Stomach smooth muscle (tissue), 2 donors: ENCODE data around the gene LMTK2.

Experiments
- H3K27ac ChIP-seq: one replicate; pipeline ENCODE4 v1.7.0; 2013; ENCODE audit warnings: mild to moderate bottlenecking, low read length, inconsistent platforms
- H3K27me3 ChIP-seq, 2 donors: one replicate each; pipeline ENCODE4 v1.7.0; 2013; ENCODE audit warnings: low read length in 2 of 2; ENCODE audit not compliant: insufficient read depth in 2 of 2, control insufficient read depth in 1 of 2
- H3K36me3 ChIP-seq, 2 donors: one replicate each; pipeline ENCODE4 v1.7.0; 2013; ENCODE audit warnings: low read length in 2 of 2; ENCODE audit not compliant: control insufficient read depth in 2 of 2, insufficient read depth in 2 of 2
- H3K4me1 ChIP-seq: one replicate; pipeline ENCODE4 v1.7.0; 2013; ENCODE audit warnings: low read length; ENCODE audit not compliant: control insufficient read depth, insufficient read depth
- H3K4me3 ChIP-seq, 2 donors: one replicate each; pipeline ENCODE4 v1.7.0; 2013; ENCODE audit warnings: low read length in 2 of 2
- H3K9ac ChIP-seq, 2 donors: one replicate each; pipeline ENCODE4 v1.7.0; 2013; ENCODE audit warnings: low read length in 2 of 2, mild to moderate bottlenecking in 1 of 2
- H3K9me3 ChIP-seq, 2 donors: one replicate each; pipeline ENCODE4 v1.7.0; 2013; ENCODE audit warnings: low read length in 2 of 2; ENCODE audit not compliant: control insufficient read depth in 2 of 2
- donor health status: healthy.
- donor health status: Pancreatic carcinoma.

Gene LMTK2

GRCh38 chr7:98251601-98252424 is 145.2 kb downstream of the LMTK2 start, which contains the start of gene TECPR1:
Gene TECPR1, minus strand, starts transcription at chr7:98252232. Its CDS starts 6,086 bp downstream, at chr7:98246146.
- Histone ChIP-seq H3K36me3 (peaks cover 0 to 2% of the 10 kb centered on the region in 2 donors), H3K27me3 (no peaks in the 10 kb centered on the region), H3K4me3 (peak within 1 kb of the TSS; percentile 89 to 97), H3K4me1 (peaks cover 23% of the 10 kb centered on the region), H3K27ac (peak within 1 kb of the TSS; percentile 67), H3K9ac (peak within 1 kb of the TSS; percentile 77 to 83), H3K9me3 (no peaks in the 10 kb centered on the region)

GRCh38 chr7:98252425-98253054 is 145.9 kb downstream of the LMTK2 start:
- H3K9me3 ChIP-seq = no peaks in the 10 kb centered on the region
- peak overlapping the region; percentile 89 to 97 for H3K4me3 ChIP-seq
- H3K27ac ChIP-seq = peak overlapping the region; percentile 67
- H3K9ac ChIP-seq = peak overlapping the region; percentile 70 to 75
- peaks cover under 1 to 2% of the 10 kb centered on the region in 2 donors for H3K36me3 ChIP-seq
- H3K4me1 ChIP-seq = peaks cover 23% of the 10 kb centered on the region
- no peaks in the 10 kb centered on the region for H3K27me3 ChIP-seq

- no peak overlapping the region for H3K27ac ChIP-seq
- no peak overlapping the region for H3K4me3 ChIP-seq
- peaks cover 20% of the 10 kb centered on the region for H3K4me1 ChIP-seq
- H3K27me3 ChIP-seq = no peaks in the 10 kb centered on the region
- no peaks in the 10 kb centered on the region for H3K9me3 ChIP-seq
- H3K9ac ChIP-seq = no peak overlapping the region
- H3K36me3 ChIP-seq = peaks cover 2 to 3% of the 10 kb centered on the region in 2 donors
Measured at GRCh38 chr7:98254516-98254915, 147.9 kb downstream of the LMTK2 start.

- H3K4me1 ChIP-seq = peaks cover 20% of the 10 kb centered on the region
- H3K27ac ChIP-seq = no peak overlapping the region
- H3K36me3 ChIP-seq = peaks cover 2 to 3% of the 10 kb centered on the region in 2 donors
Measured at GRCh38 chr7:98254951-98255610, 148.4 kb downstream of the LMTK2 start.

GRCh38 chr7:98256431-98256830 is 149.8 kb downstream of the LMTK2 start:
- Histone ChIP-seq H3K4me3 (no peak overlapping the region), H3K27ac (no peak overlapping the region), H3K27me3 (no peaks in the 10 kb centered on the region), H3K9ac (no peak overlapping the region), H3K9me3 (no peaks in the 10 kb centered on the region), H3K4me1 (peaks cover 12% of the 10 kb centered on the region), H3K36me3 (peaks cover 4 to 6% of the 10 kb centered on the region in 2 donors)

More at GRCh38 chr7:98254951-98255610, 148.4 kb downstream of the LMTK2 start:
- H3K9ac ChIP-seq = no peak overlapping the region
- no peaks in the 10 kb centered on the region for H3K9me3 ChIP-seq
- H3K4me3 ChIP-seq = no peak overlapping the region
- no peaks in the 10 kb centered on the region for H3K27me3 ChIP-seq

GRCh38 chr7:98257701-98258100 is 151.0 kb downstream of the LMTK2 start:
- Histone ChIP-seq H3K4me3 (no peak overlapping the region), H3K4me1 (peaks cover 6% of the 10 kb centered on the region), H3K27ac (no peak overlapping the region), H3K36me3 (peaks cover 6 to 7% of the 10 kb centered on the region in 2 donors), H3K9me3 (no peaks in the 10 kb centered on the region), H3K9ac (no peak overlapping the region), H3K27me3 (no peaks in the 10 kb centered on the region)
